GM06990 (cell line): Measurements from ENCODE around the gene RAD51AP1.
A peak's percentile ranks its signal among the peaks of the same experiment; 100 is the strongest.

Experiments
- DNase-seq: peaks from one replicate; pipeline ENCODE4 v3.0.0-alpha.2; 2011; ENCODE audit not compliant: insufficient read length; ENCODE audit errors: extremely low read depth
- H3K27me3 ChIP-seq: replicated peaks from 2 replicates; pipeline ENCODE4 v1.6.0; 2011; ENCODE audit warnings: low read length; ENCODE audit not compliant: control insufficient read depth, insufficient read depth
- H3K36me3 ChIP-seq: 2 replicates; pipeline ENCODE4 v1.5.1; 2011; ENCODE audit warnings: low read length; ENCODE audit not compliant: control insufficient read depth, insufficient read depth
- H3K4me3 ChIP-seq: replicated peaks from 2 replicates; pipeline ENCODE4 v1.5.1; 2011; ENCODE audit warnings: low read depth, mild to moderate bottlenecking, control low read depth, low read length
- TF ChIP-seq, protein P1 (sequence below): IDR thresholded peaks from 2 replicates; pipeline ENCODE4 v1.5.1; 2011; ENCODE audit warnings: low read length, control low read depth, mild to moderate bottlenecking, inconsistent platforms; ENCODE audit not compliant: insufficient read depth, poor library complexity, severe bottlenecking

Gene RAD51AP1

DNA sequence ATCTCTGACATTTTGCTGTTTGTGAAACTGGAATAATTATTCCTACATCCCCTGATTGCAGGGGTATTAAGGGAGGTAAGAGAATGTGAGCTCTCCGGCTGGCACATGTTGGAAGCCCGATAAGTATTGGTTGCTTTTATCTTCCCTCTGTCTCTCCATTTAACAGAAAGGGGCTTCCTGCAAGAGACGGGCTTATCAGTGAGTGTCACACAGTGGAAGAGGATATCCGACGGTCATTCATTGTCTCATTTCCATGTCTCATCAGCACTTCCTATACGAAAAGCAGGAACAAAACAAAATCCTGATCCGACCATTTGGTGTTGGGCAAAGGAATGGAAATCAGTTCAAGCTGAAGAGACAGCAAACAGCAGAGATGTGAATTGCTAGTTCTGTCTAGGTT, 34.0 kb downstream of the RAD51AP1 start:
- H3K4me3 ChIP-seq: no peak overlapping the region
- no peaks in the 10 kb centered on the region for H3K27me3 ChIP-seq
- DNase-seq: no peak
- no peaks in the 10 kb centered on the region for H3K36me3 ChIP-seq
- TF ChIP-seq, protein P1, sequence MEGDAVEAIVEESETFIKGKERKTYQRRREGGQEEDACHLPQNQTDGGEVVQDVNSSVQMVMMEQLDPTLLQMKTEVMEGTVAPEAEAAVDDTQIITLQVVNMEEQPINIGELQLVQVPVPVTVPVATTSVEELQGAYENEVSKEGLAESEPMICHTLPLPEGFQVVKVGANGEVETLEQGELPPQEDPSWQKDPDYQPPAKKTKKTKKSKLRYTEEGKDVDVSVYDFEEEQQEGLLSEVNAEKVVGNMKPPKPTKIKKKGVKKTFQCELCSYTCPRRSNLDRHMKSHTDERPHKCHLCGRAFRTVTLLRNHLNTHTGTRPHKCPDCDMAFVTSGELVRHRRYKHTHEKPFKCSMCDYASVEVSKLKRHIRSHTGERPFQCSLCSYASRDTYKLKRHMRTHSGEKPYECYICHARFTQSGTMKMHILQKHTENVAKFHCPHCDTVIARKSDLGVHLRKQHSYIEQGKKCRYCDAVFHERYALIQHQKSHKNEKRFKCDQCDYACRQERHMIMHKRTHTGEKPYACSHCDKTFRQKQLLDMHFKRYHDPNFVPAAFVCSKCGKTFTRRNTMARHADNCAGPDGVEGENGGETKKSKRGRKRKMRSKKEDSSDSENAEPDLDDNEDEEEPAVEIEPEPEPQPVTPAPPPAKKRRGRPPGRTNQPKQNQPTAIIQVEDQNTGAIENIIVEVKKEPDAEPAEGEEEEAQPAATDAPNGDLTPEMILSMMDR: no peak

DNA sequence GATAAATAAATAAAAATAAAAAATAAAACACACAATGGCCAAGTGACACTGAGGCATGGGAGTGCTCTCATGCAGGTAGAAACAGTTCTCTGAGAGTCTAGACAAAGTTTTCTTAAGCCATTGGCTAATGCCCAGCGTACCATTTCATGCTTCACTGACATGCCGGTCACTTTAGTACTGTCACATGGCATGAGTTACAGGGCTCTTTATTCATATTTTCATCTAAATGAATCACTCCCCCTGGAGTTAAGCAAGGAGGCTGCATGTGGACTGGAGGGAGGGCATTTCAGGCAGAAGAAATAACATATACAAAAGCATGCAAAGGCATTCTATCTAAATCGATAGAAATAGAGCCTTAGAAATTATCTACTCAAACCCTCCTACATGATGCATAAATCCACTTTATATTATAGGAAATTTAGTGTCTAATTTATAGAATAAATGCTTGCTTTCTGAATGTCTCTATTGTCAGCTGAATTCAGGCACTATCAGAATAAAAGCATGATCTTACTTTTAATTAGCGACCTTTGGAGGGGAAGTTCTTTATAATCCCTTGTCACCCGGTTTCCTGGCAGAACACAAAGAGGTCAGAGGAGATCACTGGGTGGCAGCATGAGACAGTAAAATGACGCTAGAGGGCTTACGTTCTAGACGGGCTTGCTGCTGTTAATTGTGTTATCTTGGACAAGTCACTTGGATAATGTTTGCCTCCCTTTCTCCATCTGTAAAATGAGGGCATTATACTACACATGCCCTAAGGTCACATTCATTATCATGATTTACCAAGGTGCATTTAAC, 40.8 kb downstream of the RAD51AP1 start:
- DNase-seq: no peak
- TF ChIP-seq, protein P1: peak; percentile 35
- Histone ChIP-seq H3K36me3 (no peaks in the 10 kb centered on the region), H3K4me3 (no peak overlapping the region), H3K27me3 (no peaks in the 10 kb centered on the region)

DNA sequence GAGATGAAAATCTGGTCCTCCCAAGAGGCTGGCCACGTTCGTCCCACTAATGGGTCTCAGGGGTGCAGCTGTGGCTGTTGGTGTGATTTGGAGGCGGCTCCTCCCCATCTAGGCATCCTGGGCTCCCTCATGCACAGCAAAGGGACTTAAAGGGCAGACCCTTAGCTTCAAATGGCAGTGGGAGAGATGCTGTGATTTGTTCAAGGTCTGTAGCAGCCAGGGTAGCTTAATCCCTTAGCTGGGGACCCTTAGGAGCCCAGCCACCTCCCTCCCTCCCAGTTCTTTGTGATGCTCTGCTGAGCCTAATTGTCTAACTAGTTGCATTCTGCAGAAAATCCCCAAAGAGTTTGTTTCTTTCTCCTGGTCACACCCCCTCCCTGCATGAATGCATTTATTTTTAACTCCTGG, 41.6 kb downstream of the RAD51AP1 start:
- Histone ChIP-seq H3K36me3 (no peaks in the 10 kb centered on the region), H3K27me3 (no peaks in the 10 kb centered on the region), H3K4me3 (no peak overlapping the region)
- TF ChIP-seq, protein P1: no peak
- no peak for DNase-seq

DNA sequence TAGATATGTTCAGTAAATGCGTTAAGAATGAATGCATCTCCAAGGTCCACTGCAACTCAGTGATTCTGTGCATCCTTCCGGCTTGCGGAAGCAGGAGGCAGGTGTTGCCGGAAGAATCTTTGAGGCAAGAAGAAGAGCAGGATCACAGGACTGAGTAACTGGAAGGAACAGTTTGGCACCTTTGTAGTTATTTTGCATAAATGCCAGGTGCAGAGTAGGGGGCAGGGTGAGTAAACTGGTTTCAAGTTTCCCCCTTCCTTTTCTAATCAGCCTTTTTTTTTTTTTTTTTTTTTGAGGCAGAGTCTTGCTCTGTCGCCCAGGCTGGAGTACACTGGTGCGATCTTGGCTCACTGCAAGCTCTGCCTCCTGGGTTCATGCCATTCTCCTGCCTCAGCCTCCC, 45.6 kb downstream of the RAD51AP1 start:
- H3K4me3 ChIP-seq: no peak overlapping the region
- no peak for DNase-seq
- no peaks in the 10 kb centered on the region; the same call in 1 of the 2 replicates for H3K27me3 ChIP-seq
- no peaks in the 10 kb centered on the region for H3K36me3 ChIP-seq
- TF ChIP-seq, protein P1: no peak

DNA sequence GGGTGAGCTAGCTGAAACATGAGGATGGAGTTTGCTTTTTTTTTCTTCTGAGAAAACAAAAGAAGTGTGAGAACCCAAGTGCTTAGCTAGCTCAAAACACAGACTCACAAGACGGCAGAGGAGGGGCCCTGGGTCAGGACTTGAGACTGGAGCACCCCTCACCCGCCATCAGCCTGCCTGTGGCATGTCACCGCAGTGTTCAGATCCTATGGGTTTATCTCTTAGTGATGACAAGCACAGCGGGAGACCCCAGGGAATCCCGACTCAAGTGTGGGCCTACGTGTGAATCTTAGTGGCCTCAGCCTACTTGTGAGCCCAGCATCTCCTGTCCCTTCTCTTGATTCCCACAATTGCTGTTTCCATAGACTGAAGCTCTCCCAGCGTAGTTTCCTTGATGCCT, 46.2 kb downstream of the RAD51AP1 start:
- no peak for DNase-seq
- no peak overlapping the region for H3K4me3 ChIP-seq
- TF ChIP-seq, protein P1: no peak
- H3K36me3 ChIP-seq: no peaks in the 10 kb centered on the region
- no peaks in the 10 kb centered on the region; the same call in 1 of the 2 replicates for H3K27me3 ChIP-seq
